ENCODE results near the gene TRAPPC1. TPM values are rescaled to one million over a fixed set of nuclear protein-coding genes. Genes with fewer than 3 reads are reported as not detected.

Gene TRAPPC1
- total RNA-seq, 1 donor from 2014 or later = 46.1 TPM

DNA sequence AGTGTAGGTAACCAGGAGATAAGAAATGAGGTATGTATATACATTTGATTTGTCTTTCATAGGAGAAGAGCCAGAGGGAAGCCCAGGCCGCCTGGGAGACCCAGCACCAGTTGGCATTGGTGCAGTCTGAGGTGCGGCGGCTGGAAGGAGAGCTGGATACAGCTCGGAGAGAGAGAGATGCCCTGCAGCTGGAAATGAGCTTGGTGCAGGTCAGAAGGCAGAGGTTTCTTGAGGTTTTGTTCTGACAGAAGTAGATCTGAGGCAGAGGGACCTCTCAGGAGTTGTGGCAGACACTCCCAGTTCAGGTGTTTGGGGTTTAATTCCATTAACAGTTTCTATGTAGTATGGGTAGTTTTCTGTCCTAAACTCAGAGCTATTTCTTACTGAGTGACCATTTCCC, 8.3 kb upstream of the TRAPPC1 start:
- no peak for DNase-seq

DNA sequence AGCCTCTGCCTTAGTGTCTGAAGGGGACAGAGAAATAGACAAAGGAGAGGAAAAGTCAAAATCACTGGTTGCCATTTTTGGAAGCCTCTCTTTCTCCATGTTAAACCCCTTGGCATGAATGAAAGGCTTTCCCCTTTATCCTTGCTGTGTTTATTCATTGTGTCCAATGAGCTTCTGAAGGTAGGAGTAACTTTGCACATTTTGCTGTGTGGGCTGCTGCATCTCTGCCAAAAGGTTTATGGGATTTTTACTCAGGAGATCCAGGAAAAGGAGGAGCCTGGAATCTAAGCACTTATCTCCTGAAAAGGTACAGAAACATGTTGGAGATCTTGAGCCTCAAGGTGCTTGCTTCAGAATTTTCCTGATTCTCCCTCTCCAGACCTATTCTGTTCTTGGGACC, 4.1 kb upstream of the TRAPPC1 start:
- DNase-seq = no peak

DNA sequence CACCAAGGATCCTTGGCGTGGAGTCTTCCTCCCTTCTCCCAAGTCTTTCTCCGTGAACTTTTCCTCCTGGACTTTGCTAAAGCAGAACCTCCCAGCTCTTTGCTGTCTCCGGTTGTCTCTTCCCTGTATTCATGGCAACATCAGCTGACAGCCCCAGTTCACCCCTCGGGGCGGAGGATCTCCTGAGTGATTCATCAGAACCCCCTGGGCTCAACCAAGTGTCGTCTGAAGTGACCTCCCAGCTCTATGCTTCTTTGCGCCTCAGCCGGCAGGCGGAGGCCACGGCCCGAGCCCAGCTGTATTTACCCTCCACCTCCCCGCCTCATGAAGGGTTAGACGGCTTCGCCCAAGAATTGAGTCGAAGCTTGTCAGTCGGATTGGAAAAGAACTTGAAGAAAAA, 1.2 kb upstream of the TRAPPC1 start:
- peak; percentile 64 for DNase-seq

DNA sequence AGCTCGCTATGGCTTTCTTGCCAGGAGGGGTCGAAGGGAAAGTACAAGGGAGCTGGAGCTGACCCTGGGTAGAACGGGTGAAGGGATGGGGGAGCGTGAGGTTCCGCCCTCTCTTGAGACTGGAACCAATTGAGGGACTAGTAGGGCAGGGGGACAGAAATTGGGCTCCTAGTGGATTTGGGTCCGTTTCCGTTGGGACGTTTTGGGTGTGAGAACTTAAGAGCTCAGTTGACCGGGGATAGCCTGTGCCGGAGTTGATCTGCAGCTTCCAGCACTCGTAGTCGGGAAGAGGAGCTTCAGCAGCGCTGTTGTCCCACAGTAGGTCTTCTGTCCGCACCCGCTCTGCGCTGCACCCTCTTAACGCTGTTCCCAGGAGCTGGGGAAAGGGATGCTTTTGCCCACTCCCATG, 741 bp upstream of the TRAPPC1 start:
- DNase-seq = peak; percentile 45

DNA sequence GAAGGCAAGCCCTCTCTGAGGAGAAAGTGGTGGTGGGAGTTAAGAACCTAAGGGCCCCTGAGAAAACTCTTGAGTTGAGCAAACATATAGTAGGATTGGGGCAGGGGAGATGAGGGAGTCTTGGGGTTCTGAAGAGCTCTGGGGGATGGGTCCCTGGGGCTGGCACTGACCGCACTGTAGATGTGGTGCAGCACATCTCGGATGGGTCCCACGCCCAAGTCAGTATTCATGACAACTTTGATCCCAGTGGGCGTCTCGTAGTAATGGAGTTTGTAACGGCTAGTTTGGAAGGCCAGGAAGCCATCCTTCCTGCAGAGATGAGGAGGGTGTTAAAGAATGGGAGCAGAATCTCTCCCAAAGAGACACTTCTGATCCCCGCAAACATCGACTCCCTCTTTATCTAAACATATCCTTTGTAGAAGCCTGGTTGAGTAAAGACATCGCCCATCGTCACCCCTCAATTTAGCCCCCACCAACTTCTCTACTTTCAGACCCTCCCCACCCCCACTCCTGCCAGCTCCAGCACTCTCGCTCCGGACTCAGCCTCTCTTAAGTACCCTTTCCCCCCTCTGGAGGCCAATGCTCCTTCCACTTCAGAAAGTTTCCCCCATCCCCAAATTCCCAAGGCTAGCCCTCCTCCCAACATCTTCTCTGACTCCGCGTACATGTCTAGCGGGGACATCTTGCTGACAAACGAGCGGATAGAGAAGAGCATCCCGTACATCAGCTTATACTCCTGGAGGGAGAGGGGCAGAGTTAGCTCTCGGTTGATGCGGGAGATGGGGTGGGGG, 710 bp downstream of the TRAPPC1 start:
- peak; percentile 14 for DNase-seq

DNA sequence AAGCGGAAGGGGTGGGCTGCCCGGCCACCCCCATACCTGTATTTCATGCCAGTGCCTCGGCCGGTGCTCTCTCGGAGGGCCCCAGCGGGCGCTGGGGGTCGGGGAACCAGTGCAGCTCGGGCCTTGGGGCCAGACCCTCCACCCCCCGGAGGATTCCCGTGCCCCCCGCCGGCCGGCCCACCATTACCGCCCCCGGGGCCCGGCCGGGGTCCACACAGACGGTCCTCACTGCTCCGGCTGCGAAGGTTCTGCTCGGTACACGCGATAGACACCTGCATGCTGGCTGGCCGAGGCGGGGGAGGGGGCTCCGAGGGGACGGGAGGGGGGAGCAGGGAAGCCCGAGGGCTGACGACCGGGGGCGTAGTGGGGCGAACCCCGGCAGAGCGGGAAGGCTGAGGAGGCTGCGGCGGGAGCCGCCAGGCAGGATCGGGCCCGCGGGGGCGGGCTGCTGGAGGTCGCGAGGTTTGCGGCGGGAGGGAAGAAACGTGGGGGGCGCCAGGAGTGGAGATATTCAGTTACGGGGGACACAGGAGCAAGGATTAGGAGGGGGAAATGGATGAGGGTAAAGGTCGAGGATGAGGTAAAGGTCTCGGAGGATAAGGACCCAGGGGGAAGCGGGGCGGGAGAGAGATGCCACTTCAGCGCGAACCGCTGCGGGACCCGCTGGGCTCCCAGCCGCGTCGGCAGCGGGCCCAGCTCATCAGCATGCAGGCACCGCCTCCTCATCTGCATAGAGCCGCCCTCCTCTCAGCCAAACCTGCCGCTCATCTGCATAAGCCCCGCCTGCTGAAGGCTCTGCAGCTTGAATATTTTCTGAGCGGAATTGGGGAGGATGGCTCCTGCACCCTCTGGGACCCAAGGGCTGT, 2.4 kb downstream of the TRAPPC1 start, which contains the start of gene KCNAB3:
TSS of gene KCNAB3 (minus strand) at position 699 of the 866 bp plus-strand sequence. CDS start at position 278, 421 bp downstream.
- peak; percentile 72 for DNase-seq

DNA sequence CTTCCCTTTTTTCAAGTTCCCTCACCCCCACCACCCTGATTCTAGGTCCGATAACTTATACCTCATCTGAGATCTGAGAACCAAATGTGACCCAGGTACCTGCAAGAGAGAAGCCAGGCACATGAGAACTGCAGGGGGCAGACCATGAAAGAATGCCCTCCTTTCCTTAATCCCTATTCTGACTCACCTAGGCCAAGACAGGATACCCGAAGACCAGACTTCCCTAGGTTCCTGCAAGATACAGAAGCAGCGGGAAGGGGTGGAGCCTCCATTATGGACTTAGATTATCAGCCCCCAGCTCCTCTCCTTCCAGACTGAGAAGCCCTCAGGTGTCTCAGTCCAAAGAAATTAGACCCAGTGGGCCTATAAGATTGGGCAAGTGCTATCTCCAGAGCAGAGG, 4.2 kb downstream of the TRAPPC1 start:
- DNase-seq = no peak

DNA sequence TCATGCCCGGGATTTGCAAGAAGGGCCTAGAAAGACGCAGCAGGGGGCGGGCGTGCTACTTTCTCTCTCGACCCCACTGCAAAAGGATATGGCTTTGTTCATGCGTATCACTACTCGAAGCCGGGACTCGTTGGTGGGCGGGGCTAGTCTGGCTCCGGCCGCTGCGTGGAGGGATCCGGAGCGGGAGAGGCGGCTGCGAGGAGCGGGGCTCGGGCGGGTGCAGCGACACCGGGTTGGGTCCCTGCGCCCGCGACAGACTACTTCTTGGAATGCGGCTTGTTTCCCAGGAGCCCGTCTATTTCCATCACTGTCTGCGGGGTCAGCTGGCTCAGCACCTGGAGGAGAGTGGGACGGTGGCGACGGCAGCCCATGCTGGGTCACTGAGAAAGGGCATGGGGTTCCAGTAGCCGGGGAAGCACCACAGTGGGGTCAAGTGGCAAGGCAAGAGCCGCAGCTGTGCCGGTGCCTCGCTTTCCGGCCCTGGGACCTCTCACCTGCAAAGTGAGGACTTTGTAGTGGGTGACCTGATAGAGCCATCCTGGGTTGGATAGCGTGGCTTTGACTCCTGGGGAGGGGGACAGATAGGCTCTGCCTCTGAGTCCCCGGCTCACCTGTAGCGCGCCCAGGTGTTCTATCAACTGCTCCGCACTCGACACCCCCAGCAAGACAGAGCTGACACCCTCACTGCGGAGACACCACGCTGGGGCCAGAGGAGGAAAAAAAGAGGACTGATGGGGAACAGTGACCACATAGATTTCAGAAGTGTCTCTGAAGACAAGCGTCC, 8.7 kb downstream of the TRAPPC1 start:
- peak; percentile 86 for DNase-seq

DNA sequence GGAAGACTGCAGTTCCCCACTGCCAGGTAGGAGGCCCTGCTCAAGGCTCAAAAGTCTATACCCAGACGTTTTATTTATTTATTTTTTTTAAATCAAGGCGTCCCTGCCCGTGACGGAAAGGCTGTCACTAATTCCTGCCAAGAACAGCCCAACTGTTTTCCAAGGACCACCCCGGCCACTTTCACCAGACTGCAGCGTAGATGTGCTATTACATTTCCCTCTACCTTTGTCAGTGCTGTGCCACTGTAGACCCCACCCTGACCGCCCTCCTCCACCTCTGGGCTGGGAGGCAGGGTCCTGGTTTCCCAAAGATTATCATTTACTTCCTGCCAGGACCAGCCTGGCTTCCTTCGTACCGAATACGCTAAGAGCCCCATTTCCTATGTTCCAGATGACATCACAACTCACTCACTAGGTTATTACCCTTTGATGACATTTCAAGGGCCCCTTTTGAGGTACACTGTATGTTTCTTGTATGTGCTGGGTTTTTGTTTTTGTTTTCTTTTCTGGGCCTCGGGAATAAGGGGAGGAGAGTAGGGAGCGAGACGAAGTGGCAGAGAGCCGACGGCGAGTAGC, 9.4 kb downstream of the TRAPPC1 start:
- no peak for DNase-seq

DNA sequence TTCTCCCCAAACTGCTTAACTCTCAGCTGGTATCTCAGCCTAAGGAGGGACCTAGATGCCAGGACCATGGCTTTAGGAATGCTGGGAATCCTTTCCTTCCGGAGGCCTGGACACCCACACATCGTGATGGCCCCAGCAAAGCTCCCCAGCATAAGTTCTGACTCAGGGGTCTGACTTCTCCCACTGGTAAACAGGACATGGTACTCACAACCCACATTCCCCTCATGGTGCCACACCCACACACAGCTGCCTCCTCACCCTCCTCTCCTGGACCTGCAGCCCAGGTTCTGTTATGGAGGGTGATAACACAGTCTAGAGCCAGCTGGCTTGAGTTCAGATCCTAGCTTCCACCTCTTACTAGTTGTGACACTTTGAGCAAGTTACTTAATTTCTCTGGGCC, 14.9 kb downstream of the TRAPPC1 start:
- peak; percentile 34 for DNase-seq

DNA sequence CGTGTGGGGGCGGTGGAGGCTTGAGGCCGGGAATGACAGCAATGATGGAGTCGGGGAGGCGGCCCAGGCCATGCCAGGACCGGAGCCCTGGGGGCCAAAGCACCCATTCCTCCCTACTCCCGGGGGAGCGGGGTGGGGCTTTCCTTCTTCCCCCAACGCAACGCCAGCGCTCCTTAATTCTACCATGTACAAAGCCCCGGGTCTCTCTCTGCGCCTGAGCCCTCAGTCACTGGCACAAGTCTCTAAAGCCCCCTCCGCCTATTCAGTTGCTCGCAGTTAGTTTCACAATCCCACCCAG, 15.4 kb downstream of the TRAPPC1 start:
- DNase-seq = no peak

DNA sequence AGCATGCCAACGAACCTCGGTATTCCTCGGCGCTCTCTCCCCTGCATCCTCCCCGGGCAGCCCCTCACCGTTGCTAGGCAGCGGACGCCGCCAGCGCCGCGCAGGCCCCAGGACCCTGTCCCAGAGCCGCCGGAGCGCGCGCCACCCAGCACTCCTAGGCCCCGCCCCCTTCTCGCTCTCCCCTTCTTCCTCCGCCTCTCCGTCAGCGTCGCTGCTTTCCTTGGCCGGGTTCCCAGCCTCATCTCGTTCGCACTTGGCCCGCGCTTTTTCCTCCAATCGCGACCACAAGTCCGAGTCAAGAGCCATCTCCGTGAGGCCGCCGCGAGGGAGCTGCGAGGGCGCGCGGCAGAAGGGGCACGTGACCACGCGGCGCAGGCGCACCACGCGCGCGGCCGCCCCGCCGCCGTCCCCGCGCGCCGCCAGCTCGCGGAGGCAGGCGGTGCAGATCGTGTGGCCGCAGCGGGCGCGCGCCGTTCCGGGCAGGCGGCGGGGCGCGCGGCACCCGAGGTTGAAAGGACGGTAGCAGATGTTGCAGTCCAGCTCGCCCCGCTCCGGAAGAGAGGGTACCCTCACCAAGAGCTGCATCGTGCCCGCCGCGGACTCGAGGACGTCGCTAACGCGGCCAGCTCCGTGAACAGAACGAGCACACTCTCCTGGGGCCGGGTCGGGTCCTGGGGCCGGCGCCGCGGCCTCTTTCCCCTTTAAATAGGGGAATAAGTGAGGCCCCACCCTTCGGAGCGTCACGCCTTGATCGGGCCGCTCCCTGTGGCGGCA, 15.9 kb downstream of the TRAPPC1 start, which contains the start of gene RNF227:
TSS of gene RNF227 (minus strand) at position 679 of the 774 bp plus-strand sequence. CDS start at position 585, 94 bp downstream.
- DNase-seq = peak; percentile 93

DNA sequence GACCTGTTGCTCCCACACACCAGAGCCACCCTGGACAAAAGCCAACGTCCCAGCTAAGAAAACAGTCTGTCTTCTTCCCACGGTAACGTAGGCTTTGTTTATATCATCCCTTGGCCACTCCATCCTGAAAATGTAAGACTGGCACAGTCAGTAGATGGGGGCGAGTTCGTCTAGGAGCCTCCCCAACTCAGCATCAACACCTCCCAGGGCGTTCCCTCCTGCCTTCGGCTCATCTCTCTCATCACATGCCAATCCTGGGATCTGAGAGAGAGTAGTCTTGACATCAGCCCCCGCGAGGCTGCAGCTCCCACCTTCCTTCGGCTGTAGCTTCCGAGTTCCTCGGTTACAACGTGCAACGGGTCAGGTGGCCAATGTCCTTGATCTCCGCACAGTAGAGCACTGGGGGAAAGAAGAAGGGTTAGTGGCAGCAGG, 16.6 kb downstream of the TRAPPC1 start:
- DNase-seq = peak; percentile 63

DNA sequence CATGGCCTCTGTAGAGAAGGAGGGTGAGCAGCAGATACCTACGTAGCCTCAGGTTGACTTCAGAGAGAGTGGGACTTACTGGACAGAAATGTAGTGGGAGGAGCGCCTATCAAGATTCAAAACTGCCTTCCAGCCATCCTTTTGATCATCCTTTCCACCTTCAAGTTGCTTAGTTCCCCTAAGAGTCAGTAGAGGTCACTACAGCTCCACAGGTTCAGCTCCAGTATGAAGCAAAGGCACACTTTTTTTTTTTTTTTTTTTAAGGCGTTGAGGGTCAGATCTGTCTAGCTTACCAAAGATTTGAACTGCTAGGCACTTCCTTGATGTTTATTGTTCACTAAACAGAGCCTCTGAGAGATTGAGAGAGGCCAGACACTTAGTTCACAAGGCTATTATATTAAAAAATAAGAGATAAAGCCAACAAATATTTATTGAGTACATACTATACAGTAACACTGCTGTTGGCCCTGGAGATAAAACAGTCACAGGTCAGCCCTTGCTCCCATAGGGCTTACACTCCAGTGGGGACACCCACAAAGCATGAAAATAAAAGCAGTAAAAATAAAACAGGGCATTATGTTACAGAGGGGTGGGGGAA, 18.7 kb downstream of the TRAPPC1 start:
- peak; percentile 87 for DNase-seq

DNA sequence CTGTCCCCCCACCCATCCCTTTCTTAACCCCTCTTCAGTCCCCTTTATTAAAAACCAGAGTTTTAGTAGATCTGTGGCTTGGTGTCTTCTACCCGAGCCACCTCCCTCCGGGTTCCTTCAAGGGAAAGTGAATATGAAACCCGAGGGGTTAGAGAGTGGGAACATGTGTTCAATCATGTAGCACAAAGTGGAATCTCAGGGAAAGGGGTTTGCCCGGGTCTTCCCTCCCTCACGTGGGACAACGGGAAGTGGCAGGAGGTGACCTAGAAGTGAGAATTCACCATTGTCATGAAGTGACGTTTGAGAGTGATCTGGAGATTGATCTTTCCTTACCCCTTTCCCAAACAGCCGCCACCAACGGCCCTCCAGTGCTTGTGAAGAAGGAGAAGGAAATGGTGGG, 20.6 kb downstream of the TRAPPC1 start:
- DNase-seq = no peak

DNA sequence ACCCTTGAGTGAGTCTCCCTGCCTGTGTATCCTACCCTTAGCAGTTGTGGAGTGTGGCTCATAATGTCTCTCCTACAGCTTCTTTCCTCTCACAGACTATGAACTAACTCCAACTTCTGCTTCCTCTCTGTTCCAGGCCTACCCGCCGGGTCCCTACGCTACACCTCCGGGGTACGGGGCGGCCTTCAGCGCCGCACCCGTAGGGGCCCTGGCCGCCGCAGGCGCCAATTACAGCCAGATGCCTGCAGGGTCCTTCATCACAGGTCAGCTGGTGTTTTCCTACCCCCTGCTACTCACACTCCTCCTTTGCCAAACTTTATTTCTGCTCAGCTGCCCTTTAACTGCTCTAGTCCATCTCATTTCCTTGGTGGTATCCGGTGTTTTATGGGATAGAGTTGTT, 21.0 kb downstream of the TRAPPC1 start:
- DNase-seq = no peak

DNA sequence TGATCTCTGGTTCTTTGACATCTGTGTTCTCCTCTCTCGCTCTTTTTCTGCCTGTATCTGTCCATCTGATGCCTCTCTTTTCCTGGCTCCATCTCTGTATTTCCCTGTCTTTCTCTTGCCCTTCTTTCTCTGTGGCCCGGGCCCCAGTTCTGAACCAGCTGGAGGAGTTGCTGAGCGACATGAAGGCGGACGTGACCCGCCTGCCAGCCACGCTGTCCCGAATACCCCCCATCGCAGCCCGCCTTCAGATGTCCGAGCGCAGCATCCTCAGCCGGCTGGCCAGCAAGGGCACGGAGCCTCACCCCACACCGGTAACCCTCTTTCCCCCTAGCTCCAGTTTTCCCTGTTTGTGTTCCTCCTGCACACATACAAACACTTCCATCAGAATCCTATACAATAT, 21.5 kb downstream of the TRAPPC1 start:
- DNase-seq = no peak

DNA sequence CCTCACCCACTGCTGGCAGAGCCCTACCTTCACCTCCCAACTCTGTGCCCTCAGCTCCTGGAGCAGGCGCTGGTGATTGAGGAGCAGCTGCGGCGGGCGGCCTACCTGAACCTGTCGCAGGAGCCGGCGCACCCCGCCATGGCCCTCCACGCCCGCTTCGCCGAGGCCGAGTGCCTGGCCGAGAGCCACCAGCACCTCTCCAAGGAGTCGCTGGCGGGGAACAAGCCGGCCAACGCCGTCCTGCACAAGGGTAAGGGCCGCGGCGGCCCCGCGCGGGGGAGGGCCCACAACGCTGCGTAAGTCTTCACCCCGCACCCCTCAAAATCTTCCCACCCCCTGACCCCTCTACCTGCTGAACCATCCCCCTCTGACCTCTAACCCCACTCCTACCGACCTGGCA, 22.7 kb downstream of the TRAPPC1 start:
- no peak for DNase-seq

DNA sequence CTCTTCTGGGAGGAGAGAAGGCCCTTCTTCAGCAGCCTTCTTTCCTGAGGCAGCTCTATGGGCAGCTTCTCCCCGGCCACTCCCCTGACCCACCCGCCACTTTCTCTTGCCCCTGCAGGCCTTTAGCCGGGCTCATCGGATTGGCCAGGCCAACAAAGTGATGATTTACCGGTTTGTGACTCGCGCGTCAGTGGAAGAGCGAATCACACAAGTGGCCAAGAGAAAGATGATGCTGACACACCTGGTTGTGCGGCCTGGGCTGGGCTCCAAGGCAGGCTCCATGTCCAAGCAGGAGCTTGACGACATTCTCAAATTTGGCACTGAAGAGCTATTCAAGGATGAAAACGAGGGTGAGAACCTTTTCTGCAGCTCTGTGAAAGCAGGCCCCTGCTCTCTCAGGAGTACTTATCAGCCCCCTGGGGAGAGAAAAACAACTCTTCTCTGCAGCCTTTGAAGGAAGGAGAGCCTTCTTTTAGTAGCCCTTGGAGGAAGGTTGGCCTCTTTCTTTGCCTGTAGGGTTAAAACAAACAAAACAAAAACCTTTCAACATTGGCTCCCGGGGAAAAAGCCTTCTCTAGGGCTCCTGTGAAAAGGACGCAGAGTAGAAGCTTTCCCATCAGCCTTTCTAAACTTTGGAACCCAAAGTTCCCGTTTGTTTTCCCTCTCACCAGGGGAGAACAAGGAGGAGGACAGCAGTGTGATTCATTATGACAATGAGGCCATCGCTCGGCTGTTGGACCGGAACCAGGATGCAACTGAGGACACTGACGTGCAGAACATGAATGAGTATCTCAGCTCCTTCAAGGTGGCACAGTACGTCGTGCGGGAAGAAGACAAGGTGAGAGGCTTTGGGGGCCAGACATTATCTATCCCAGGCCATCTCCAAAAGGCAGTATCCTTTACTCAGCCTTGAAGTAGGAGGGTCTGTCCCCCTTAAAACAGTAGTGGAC, 28.3 kb downstream of the TRAPPC1 start:
- no peak for DNase-seq

DNA sequence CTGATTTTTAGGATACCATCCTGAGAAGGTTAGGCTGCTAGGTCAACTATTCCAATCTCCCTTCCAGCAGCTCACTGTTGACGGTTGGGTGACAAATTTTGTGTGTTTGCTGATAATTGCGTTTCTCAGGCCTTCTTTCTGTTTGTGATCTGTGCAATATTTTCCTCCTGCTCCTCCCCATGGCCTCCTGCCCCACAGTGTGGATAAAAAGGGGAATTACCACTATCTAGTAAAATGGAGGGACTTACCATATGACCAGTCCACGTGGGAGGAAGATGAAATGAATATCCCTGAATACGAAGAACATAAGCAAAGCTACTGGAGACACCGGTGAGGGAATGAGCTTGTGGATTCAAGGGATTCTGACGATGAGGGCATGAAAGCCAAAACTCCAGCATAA, 34.0 kb downstream of the TRAPPC1 start:
- peak; percentile 69 for DNase-seq

Data from dermis blood vessel endothelial cell (primary cell).